Measurements from ENCODE around the gene EPS8L1.

EPS8L1 gene

GRCh38 chr19:55080968-55081769 lies 5.5 kb downstream of the EPS8L1 start:
- DNase-seq: peak; percentile 77 to 92

- no peak for DNase-seq
These were observed 6.0 kb downstream of the EPS8L1 start for GRCh38 chr19:55081770-55082019.

- peak; percentile 63 to 70 for DNase-seq
These were observed 6.6 kb downstream of the EPS8L1 start for GRCh38 chr19:55082020-55082851.

- no peak for DNase-seq
These were observed 7.6 kb downstream of the EPS8L1 start for GRCh38 chr19:55083004-55083850.

- DNase-seq: no peak
These were observed 8.7 kb downstream of the EPS8L1 start for GRCh38 chr19:55084416-55084815.

- DNase-seq: no peak
These were observed 10.4 kb downstream of the EPS8L1 start for GRCh38 chr19:55085923-55086715.

GRCh38 chr19:55086730-55087541 lies 11.3 kb downstream of the EPS8L1 start:
- DNase-seq: peak; percentile 78 to 84

GRCh38 chr19:55087542-55087901 lies 11.9 kb downstream of the EPS8L1 start:
- peak; percentile 28 to 49 for DNase-seq

- no peak for DNase-seq
These were observed 12.4 kb downstream of the EPS8L1 start for GRCh38 chr19:55088021-55088451.

- peak in 1 of 2 donors; percentile 91 for DNase-seq
These were observed 13.1 kb downstream of the EPS8L1 start for GRCh38 chr19:55088543-55089341.

- no peak for DNase-seq
These were observed 13.8 kb downstream of the EPS8L1 start for GRCh38 chr19:55089342-55089944.

- DNase-seq: no peak
These were observed 14.9 kb downstream of the EPS8L1 start for GRCh38 chr19:55090564-55090963.

GRCh38 chr19:55091126-55091910 lies 15.6 kb downstream of the EPS8L1 start:
- DNase-seq: no peak

- DNase-seq: no peak
These were observed 16.3 kb downstream of the EPS8L1 start for GRCh38 chr19:55091955-55092354.

GRCh38 chr19:55092423-55093318 lies 17.0 kb downstream of the EPS8L1 start:
- DNase-seq: no peak

GRCh38 chr19:55094456-55095259 lies 19.0 kb downstream of the EPS8L1 start:
- DNase-seq: no peak

- DNase-seq: no peak
These were observed 19.8 kb downstream of the EPS8L1 start for GRCh38 chr19:55095260-55096060.
